OCI-LY1 (cell line): ENCODE results near the gene SPATA32.

ENCODE experiments used
- CTCF ChIP-seq: fragments of 200-600 bp; sonication (generic), shearing (Covaris generic); IDR thresholded peaks from 2 replicates; pipeline ENCODE4 v1.5.1; 2017; ENCODE audit warnings: mild to moderate bottlenecking, antibody characterized with exemption, low read length, moderate library complexity, mixed read lengths
- EZH2 ChIP-seq: fragments of 200-600 bp; sonication (generic), shearing (Covaris generic); IDR thresholded peaks from 2 replicates; pipeline ENCODE4 v1.8.0; 2017; ENCODE audit warnings: borderline replicate concordance, mixed run types, mild to moderate bottlenecking, antibody characterized with exemption, low read length, moderate library complexity, mixed read lengths

GRCh38 chr17:45220079-45220478 is 41.8 kb downstream of the SPATA32 start:
- TF ChIP-seq EZH2 (no peak), CTCF (no peak)
